GM12864 (cell line): ENCODE data around the gene RPL7A.
"Not testable (repeated sequence)": the region's sequence is repeated elsewhere in the genome, so short reads cannot be mapped to it uniquely, and the experiment has no call there.

Source experiments
- DNase-seq: peaks from one replicate; pipeline ENCODE4 v3.0.0-alpha.2; 2011; ENCODE audit warnings: low read depth
- H3K4me3 ChIP-seq: 2 replicates; pipeline ENCODE4 v1.5.1; 2011; ENCODE audit warnings: mild to moderate bottlenecking, low read depth, low read length, control low read depth
- TF ChIP-seq, protein P1 (sequence below): IDR thresholded peaks from 2 replicates; pipeline ENCODE4 v1.5.1; 2011; ENCODE audit warnings: low read depth, mild to moderate bottlenecking, moderate library complexity, low read length, control low read depth, inconsistent platforms; ENCODE audit errors: missing control alignments

The RPL7A gene

DNA sequence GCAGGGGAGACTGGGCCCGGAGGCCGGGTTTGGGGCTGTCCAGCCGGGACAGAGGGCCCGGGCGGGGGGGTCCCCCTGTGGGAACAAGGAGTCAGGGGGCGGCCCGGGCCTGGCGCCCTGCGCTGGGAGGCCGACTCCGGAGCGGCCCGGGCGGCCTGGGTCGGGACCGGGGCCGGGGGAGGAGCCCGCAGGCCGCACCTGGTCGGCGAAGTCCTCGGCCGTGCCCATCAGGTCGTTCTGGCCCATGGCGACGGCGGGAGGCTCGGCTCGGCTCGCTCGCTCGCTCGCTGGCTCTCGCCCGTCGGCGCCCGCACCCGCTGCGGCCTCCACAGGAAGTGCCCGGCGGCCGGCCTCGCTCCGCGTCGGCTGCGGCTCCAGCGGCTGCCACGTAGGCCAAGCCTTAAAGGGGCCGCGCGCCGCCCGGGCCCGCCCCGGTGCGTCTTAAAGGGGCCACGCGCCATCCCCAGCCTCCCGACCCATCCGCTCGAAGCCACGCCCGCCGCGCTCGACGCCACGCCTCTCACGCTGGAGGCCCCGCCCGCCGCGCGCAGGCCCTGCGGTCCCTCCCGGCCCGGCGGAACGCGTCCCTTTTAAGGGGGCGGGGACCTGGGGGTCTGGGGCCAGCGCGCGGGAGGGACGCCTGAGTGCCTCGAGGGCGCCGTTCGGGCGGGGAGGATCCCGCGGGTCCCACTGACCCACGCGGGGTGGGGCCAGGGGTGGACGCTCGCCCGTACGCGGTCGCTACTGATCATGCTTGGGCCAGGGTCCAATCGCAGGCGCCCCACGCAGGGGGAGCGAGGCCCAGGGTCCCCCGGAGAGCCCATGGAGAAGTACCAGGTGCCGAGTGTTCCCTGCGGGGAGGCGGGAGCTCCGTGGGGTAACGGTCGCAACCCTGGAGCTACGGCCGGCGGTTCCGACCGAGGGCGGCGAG is 28.0 kb downstream of the RPL7A start, which contains the start of the genes STKLD1 and SURF4:
TSS of gene STKLD1 (plus strand) at position 643 of the 931 bp plus-strand sequence. CDS start at position 751, 108 bp downstream.
TSS of gene SURF4 (minus strand) at position 337 of the 931 bp plus-strand sequence. CDS start at position 246, 91 bp downstream.
- TF ChIP-seq, protein P1, sequence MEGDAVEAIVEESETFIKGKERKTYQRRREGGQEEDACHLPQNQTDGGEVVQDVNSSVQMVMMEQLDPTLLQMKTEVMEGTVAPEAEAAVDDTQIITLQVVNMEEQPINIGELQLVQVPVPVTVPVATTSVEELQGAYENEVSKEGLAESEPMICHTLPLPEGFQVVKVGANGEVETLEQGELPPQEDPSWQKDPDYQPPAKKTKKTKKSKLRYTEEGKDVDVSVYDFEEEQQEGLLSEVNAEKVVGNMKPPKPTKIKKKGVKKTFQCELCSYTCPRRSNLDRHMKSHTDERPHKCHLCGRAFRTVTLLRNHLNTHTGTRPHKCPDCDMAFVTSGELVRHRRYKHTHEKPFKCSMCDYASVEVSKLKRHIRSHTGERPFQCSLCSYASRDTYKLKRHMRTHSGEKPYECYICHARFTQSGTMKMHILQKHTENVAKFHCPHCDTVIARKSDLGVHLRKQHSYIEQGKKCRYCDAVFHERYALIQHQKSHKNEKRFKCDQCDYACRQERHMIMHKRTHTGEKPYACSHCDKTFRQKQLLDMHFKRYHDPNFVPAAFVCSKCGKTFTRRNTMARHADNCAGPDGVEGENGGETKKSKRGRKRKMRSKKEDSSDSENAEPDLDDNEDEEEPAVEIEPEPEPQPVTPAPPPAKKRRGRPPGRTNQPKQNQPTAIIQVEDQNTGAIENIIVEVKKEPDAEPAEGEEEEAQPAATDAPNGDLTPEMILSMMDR, result no peak
- peak within 1 kb of the TSS; percentile 89 for H3K4me3 ChIP-seq
- peak; percentile 74 for DNase-seq

DNA sequence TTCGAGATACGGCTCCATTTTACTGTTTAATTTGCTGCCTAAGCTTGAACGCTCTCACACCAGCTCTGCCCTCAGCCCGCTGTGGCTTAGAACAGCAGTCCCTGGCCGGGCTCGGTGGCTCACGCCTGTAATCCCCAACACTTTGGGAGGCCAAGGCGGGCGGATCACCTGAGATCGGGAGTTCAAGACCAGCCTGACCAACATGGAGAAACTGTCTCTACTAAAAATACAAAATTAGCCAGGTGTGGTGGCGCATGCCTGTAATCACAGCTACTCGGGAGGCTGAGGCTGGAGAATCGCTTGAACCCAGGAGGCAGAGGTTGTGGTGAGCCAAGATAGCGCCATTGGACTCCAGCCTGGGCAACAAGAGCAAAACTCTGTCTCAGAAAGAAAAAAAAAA is 29.3 kb downstream of the RPL7A start:
- not testable (repeated sequence) for H3K4me3 ChIP-seq, DNase-seq

DNA sequence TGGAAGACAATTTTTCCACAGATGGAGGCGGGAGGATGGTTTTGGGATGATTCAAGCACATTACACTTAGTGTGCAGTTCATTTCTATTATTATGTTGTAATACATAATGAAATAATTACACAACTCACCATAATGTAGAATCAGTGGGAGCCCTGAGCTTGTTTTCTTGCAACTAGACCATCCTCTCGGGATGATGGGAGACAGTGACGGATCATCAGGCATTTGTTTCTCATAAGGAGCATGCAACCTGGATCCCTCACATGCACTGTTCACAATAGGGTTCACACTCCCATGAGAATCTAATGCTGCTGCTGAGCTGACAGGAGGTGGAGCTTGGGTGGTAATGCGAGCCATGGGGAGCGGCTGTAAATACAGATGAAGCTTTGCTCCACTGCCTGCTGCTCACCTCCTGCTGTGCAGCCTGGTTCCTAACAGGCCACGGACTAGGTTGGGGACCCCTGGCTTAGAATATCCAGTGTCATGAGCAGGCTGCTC is 29.8 kb downstream of the RPL7A start:
- no peak for DNase-seq
- TF ChIP-seq, protein P1, result no peak
- H3K4me3 ChIP-seq, result no peak overlapping the region

DNA sequence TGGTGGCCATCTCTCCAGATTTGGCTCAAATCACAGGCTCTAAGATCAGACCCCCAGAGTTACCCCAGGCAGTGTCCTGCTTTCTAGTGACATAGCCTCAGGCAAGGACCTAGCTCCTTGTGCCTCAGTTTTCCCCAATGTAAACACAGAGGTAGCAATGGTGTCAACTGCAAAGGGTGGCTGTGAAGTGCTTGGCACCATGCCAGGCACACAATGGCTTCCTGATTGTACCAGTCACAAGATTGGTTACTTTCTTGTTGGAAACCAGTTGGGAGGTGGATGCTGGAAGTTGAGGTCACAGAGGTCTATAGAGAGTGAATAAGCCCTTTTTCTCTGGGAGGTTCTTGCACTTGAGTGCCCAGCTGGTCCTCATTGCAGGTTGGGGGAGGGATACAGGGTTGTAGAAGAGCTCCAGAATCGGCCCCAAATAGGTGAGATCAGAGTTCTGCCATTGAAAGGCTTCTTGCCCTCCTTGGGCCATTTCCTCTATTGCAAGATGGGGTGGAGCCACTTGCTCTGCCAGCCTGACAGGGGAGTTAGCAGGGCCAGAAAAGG is 30.5 kb downstream of the RPL7A start:
- H3K4me3 ChIP-seq, result no peak overlapping the region
- no peak for DNase-seq
- TF ChIP-seq, protein P1, result no peak

DNA sequence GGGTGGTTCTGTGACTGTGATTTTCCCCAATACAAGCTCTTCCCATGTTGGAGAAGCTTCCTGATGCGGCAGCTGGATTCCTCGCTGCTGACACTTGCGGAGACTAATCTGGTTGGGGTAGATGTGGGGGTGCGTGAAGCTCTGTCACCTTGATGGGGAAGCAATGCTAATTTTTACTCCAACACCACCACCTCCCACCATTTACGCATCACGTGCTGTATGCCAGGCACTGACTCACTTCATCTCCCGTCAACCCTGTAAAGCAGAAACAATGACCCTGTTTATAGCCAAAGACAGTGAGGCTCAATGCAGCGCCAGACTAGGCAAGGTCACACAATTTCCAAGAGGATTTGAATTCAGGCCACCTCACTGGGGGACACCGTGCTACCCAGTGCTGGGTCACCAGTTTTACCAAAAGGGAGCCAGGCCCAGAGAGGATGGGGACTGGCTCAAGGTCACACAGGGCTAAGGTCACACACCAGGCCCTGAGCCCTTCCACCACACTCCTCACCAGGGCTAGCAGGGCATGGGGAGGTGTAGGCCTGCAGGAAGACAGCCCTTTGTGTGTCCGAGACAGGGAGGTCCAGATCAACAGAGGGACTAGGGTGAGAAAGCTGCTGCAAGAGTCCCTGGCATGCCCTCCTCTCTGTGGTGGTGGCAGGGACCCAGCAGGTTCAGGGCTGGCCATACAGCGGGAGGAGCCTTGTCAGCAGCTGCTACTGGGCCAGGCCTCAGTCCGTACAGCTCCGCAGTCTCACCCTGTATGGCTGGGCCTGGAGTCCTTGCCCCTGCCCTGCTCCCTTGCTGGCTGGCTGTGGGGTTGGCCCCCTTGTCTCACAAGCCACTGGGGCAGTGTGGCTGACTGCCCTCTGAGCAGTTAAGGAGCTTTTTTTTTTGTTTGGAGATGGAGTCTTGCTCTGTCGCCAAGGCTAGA is 31.4 kb downstream of the RPL7A start:
- no peak for DNase-seq
- TF ChIP-seq, protein P1, result no peak
- no peak overlapping the region for H3K4me3 ChIP-seq

DNA sequence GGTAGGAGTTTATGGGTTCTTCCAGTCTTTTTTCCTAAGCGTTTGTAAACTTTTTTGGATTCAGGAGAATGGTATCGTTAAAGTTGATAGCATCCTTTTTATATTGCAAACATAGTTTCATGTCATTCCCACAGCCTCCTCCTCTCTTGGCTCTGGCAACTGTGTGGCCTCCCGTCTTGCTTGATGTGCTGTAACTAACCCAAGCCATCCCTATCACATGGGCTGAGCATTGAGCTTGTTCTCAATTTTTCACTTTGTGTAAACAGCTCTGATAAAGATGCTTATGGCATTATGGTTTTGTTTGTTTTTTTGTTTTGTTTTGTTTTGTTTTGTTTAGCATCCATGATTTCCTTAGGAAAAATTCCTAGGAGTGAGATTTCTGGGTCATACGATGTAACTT is 32.7 kb downstream of the RPL7A start:
- DNase-seq, result no peak
- TF ChIP-seq, protein P1, result no peak
- no peak overlapping the region for H3K4me3 ChIP-seq
